GM06990 (cell line): ENCODE measurements around the gene CCDC181.

ENCODE experiments used
- DNase-seq: peaks from one replicate; pipeline ENCODE4 v3.0.0-alpha.2; 2011; ENCODE audit not compliant: insufficient read length; ENCODE audit errors: extremely low read depth
- H3K27me3 ChIP-seq: replicated peaks from 2 replicates; pipeline ENCODE4 v1.6.0; 2011; ENCODE audit warnings: low read length; ENCODE audit not compliant: control insufficient read depth, insufficient read depth
- H3K36me3 ChIP-seq: 2 replicates; pipeline ENCODE4 v1.5.1; 2011; ENCODE audit warnings: low read length; ENCODE audit not compliant: control insufficient read depth, insufficient read depth
- H3K4me3 ChIP-seq: replicated peaks from 2 replicates; pipeline ENCODE4 v1.5.1; 2011; ENCODE audit warnings: low read depth, mild to moderate bottlenecking, control low read depth, low read length
- CTCF ChIP-seq: IDR thresholded peaks from 2 replicates; pipeline ENCODE4 v1.5.1; 2011; ENCODE audit warnings: low read length, control low read depth, mild to moderate bottlenecking, inconsistent platforms; ENCODE audit not compliant: insufficient read depth, poor library complexity, severe bottlenecking

Gene CCDC181

GRCh38 chr1:169361281-169361680 lies 66.0 kb downstream of the CCDC181 start:
- DNase-seq = no peak
- no peak for TF ChIP-seq CTCF
- H3K36me3 ChIP-seq = no peaks in the 10 kb centered on the region
- H3K27me3 ChIP-seq = no peaks in the 10 kb centered on the region
- no peak overlapping the region for H3K4me3 ChIP-seq

GRCh38 chr1:169360415-169360814 lies 66.9 kb downstream of the CCDC181 start:
- H3K27me3 ChIP-seq = no peaks in the 10 kb centered on the region
- no peak for TF ChIP-seq CTCF
- H3K36me3 ChIP-seq = no peaks in the 10 kb centered on the region
- H3K4me3 ChIP-seq = no peak overlapping the region
- no peak for DNase-seq

GRCh38 chr1:169348383-169349036 lies 78.8 kb downstream of the CCDC181 start:
- DNase-seq = no peak
- H3K27me3 ChIP-seq = no peaks in the 10 kb centered on the region
- H3K4me3 ChIP-seq = no peak overlapping the region
- no peaks in the 10 kb centered on the region for H3K36me3 ChIP-seq
- TF ChIP-seq CTCF = peak; percentile 60

DNA sequence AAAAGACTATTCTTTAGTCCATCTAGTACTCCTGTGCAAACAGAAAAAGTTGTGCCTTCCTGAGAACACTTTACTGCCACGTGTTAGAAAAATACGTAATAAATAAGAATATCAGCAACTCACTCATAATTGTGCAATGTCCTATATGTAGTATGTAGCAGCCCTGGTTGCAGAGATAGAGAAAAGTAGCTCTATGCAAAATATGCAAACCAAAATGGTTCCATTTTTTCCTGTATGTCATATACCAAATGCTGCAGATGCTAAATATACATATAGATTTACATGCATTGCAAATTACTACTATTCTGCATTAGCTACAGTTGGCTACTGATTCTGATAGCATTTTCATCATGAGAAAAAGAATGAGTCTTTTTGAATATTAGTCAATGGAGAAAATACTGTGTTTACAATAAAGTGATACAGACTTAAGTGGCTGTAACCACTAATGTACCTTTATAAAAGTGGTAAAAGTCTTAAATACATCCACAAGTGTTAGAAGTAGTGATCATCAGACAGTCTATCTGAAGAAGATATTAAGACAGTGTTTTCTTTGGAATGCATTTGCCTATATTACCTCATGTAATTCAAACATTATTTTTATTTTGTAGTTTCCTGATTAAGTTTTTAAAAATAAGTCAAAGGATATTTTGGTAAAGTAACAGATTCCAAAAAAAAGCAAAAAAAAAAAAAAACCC lies 79.4 kb downstream of the CCDC181 start:
- Histone ChIP-seq H3K4me3 (no peak overlapping the region), H3K27me3 (no peaks in the 10 kb centered on the region), H3K36me3 (no peaks in the 10 kb centered on the region)
- DNase-seq = no peak
- no peak for TF ChIP-seq CTCF

DNA sequence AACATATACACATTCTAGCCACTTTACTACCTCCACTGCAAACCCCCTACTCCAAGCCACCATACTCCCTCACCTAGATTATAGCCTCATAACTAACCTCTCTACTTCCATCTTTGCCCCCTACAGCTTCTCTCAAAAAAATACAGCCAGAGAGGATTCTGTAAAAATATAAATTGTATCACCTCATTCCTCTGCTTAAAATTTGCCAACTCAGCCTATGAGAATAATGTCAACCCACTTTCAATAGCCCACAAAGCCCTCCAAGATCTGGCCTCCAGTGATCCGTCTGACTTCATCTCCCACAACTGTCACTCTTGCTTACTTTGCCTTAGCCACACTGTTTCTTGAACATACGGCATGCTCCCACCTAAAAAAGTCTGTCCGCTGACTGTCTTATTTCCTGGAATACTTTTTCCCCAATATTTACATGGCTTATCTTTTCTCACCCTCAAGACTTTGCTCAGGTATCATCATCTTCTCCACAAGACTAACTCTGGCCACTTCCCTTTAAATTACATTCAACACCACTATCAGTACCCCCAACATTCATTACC lies 81.2 kb downstream of the CCDC181 start:
- H3K4me3 ChIP-seq = no peak overlapping the region
- no peak for DNase-seq
- TF ChIP-seq CTCF = no peak
- no peaks in the 10 kb centered on the region for H3K27me3 ChIP-seq
- no peaks in the 10 kb centered on the region for H3K36me3 ChIP-seq

GRCh38 chr1:169345511-169345910 lies 81.8 kb downstream of the CCDC181 start:
- no peak for TF ChIP-seq CTCF
- no peak for DNase-seq
- H3K27me3 ChIP-seq = no peaks in the 10 kb centered on the region
- no peaks in the 10 kb centered on the region for H3K36me3 ChIP-seq
- no peak overlapping the region for H3K4me3 ChIP-seq
